NCI-H2196 (cell line): ENCODE measurements around the gene FAF1.
A peak's percentile ranks its signal among the peaks of the same experiment; 100 is the strongest.
"Not testable (repeated sequence)": the region's sequence is repeated elsewhere in the genome, so short reads cannot be mapped to it uniquely, and the experiment has no call there.

ENCODE experiments used
- DNase-seq: peaks from one replicate; lab custom pipeline; 2025; ENCODE audit not compliant: unreplicated experiment; lab: John Stamatoyannopoulos, UW

FAF1 gene

DNA sequence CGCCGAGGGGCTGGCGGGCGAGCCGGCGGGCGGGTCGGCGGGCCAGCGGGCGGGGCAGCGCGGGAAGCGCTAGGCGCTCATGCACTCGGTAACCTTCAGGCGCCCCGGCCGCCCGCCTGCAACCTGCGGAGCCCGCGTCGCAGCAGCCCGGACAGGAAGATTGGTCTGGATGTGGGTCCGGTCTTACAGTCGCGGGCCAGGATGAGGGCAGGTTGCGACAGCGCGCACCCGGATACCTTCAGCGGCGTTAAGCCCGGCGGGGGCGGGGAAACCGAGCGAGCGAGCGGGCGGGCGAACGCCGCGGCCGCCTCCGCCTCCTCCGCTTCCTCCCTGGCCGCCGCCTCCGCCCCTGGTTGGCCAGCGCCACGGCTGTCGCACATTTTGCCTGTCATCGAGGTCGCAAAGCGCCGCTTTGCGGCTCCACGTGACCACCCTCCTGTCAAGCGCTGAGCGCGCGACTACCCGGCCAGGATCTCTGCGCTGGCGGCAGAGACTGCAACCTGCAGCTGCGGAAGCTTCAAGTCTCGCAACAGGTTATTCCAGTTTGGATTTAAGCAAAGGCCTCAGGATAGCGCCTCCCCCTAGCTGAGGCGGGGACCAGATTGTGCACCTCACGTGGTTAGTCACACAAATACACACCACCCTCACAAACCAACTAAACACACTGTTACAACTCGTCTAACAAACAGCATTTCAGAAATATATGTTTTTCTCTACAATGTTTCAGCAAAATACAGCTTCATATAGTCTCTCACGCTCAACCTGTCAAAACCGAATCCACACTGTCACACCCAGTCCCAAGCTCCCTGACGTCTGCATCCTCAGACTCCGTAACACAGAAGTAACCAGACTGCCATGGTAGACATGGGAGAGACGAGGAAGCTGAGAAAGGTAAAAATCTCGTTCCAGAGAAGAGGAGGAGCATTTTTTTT is at the start of gene FAF1:
Gene FAF1 (minus strand): TSS at position 355 of the 932 bp plus-strand sequence. CDS start 456 bp downstream, outside the sequence.
- peak; percentile 99 for DNase-seq

DNA sequence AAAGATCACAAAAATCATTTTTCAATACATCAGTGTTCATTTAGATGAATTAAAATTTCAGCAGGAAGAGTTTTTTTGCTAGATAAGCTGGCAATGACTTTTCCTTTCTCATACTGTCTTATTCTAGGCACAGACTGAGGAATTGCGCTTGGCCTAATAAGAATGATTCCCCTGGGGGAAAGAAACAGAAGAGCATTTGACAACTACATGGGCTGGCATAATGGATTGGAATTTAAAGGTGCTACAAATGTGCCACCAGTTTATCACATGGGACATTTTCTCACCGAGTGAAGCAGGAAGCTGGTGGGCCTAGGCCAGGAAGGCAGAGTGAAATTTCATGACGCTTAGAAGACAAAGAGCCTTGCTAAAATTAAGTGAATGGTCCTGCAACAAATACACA is 49.3 kb upstream of the FAF1 start:
- no peak for DNase-seq

DNA sequence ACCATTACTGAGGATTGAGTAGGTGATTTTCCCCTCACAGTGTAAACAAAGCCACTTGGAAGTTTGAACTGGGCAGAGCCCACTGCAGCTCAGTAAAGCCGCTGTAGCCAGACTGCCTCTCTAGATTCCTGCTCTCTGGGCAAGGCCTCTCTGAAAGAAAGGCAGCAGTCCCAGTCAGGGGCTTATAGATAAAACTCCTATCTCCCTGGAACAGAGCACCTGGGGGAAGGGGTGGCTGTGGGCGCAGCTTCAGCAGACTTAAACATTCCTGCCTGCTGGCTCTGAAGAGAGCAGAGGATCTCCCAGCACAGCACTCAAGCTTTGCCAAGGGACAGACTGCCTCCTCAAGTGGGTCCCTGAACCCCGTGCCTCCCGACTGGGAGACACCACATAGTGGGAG is 45.5 kb upstream of the FAF1 start:
- DNase-seq, result not testable (repeated sequence)

- no peak for DNase-seq
Observed at GRCh38 chr1:51002516-51002915, 42.4 kb upstream of the FAF1 start.

DNA sequence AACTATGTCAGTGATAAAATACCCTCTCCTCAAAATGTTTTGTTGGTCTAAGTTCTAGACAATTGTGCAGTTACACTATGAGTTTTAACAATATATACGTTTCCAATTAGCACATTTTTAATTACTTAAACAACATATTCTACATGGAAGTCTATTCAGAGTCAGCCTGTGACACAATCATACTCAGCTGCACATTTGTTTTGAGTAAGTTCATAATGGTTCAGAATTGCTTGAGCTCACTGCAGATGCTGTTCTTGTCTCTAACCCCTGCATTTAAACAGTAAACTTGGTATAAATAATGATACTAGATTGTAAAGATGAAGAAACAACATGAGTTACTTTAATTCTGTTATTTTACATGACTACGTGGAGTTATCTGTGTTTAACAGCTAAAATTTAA is 40.6 kb upstream of the FAF1 start:
- no peak for DNase-seq

- DNase-seq, result no peak
Observed at GRCh38 chr1:51000160-51000559, 40.1 kb upstream of the FAF1 start.

DNA sequence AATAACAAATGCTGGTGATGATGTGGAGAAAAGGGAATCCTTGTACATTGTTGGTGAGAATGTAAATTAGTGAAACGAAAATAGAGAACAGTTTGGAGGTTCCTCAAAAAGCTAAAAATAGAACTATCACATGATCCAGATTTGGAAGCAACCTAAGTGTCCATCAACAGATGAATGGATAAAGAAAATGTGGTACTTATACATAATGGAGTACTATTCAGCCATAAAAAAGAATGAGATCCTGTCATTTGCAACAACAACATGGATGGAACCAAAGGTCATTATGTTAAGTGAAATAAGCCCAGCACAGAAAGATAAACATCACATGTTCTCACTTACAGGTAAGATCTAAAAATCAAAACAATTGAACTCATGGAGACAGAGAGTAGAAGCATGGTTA is 39.3 kb upstream of the FAF1 start:
- not testable (repeated sequence) for DNase-seq

DNA sequence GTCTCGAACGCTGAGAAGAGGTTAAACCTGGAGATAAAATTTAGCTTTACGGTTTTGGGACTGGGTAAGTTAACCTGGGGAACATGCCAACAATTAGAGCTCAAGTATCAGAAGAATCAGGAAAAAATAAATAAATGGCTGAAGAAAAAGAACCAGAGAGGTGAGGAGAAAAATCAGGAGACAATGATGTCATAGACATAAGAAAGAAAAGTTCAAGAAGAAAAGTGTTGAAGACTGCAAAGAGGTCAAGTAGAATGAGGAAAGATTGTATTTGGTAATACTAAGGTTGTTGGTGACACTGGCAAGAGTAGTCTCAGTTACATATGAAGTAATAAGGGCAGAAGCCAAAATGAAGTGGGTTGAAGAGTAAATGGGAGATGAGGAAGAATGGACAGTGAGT is 36.0 kb upstream of the FAF1 start:
- no peak for DNase-seq

DNA sequence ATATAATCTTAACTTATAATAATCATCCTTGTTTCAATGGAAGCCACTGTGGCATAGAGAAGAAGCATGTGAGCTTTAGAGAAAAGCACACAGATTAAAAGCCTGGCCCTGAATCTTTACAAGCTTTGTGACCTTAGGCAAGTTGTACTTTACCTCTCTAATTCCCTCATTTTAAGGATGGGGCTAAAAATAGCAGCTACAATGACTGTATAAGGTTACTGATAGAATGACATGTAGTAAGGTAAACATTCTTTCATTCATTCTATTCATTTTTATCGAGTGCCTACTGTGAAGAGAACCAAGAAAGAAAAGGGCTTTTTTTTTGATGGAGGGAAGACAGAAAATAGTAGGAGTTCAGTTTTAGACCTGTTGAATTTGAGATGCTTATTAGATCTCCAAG is 35.6 kb upstream of the FAF1 start:
- DNase-seq, result no peak

DNA sequence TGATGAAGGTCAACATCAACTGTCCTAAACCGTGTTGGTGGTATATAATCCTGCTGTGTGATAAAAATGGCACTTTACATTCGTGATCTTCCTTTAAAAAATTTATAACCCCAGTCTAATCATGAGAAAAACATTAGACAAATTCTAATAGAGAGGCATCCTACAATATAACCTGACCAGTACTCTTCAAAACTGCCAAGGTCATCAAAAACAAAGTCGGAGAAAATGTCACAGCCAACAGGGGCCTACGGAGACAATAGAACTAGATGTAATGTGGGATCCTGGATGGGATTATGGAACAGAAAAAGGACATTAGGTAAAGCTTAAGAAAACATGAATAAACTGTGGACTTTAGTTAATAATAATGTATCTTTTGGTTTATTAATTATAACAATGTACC is 34.9 kb upstream of the FAF1 start:
- DNase-seq, result no peak

DNA sequence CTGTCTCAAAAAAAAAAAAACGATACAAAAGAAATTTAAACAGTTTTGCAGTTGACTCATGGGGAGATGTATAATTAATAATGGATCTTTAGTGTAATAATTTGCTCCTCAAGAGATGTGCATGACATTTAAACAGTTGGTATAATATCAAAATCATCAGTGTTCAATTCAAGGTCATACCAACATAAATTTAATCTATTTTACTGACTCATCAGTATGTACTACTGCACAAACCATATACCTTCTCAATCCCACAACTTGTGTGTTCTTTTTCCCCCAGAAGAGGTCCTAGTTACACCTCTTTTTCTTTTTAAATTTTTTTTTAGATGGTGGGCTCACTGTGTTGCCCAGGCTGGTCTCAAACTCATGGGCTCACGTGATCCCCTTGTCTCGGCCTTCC is 33.6 kb upstream of the FAF1 start:
- DNase-seq, result no peak

DNA sequence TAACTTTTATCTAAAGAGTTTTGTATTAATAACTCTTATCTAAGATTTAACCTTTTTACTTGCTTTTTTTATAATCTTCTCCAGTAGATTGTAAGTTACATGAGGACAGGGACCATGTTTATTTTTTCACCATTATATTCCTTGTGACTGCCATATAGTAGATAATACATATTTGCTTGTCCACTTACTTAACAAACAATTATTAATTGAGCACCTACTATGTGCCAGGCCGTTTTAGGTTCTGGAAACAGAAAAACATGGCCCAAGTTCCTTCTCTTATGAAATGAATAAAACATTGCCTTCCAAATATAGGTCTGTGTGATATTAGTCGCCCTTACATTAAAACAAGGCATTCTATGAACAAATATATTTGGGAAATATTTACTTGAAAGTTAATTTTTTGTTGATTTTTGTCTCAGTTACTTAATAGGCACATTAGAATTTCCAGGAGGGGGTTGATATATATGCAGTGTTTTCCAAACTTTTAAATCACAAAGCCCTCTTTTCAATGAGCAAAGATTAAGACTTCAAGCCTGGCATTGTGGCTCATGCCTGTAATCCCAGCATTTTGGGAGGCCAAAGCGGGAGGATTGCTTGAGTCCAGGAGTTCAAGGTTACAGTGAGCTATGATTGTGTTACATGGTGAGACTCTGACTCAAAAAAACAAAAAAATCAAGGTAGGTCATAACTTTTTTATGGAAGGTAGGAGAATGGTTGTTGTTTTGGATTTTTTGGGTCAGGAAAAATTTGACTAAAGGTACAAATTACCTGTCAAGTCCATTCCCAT is 32.7 kb upstream of the FAF1 start:
- DNase-seq, result no peak

DNA sequence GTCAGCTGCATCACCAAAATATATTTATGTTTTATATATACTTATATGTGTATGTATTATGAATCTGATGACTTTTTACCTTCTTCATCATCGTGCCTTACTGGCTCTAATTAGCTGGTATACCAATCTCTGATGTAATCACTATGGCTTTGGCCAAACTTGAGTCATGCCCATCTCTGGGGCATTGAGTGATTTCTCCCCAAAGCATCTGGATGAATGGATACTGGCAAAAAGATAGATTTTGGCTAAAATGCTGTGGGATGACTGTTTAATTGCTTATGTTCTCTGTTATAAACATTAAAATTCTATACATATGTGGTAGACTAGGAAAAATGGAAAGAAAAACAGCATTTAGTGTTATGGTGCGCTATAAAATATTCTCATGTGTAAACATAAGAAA is 29.6 kb upstream of the FAF1 start:
- no peak for DNase-seq

GRCh38 chr1:50986653-50987052 is 26.6 kb upstream of the FAF1 start:
- DNase-seq, result no peak

DNA sequence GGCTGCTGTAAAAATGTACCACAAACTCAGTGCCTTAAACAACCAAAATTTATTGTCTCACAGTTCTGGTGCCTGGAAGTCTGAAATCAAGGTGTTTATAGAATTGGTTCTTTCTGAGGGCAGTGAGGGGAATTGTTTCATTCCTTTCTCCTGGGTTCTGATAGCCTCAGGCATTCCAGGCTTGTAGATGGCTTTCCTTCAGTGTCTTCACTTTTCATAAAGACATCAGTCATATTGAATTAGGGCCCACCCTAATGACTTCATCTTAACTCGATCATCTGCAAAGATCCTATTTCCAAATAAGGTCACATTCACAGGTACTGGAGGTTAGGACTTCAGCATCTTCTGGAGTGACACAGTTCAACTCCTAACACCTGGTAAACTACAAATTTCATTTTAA is 25.0 kb upstream of the FAF1 start:
- DNase-seq, result peak; percentile 56

DNA sequence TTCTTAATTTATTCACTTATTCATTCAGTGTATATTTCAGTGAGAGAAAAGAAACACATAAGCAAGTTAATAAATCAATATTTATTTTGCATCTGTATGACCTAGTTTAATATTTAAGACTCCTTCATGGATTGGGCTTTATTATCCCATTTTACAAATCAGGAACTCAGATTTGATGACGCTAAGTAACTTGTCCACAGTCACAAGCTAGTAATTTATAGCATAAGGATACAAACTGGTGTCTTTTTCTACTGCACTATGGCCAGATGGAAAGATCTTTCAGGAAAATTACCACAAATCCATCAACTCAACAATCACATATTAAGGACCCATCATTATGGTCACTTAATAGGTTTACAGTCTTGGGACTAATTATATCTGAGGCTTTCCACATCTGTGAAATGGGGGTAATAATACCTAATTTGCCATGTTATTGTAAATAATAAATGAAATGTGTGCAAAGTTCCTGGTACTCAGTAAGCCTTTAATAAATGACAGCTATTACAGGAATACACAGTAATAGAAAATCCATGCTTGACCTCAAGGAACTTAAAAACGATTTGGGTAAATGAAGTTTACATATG is 23.2 kb upstream of the FAF1 start:
- peak; percentile 39 for DNase-seq

DNA sequence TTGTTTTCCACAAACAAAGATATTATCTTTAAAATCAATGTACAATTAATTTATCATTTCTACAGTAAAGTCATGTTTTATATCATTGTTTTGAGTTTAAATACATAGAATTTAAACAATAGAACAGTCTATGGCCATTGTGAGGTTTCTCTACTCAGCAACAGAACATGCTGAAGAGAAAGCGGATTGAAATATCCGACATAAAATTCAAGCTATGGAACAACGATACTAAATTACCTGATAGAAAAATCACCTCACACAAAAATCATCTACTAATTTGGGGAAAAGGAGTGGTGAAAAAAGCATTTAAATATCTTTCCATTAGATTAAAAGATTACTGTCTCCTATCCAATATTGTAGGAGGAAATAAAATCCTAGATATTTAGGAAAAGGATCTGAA is 22.5 kb upstream of the FAF1 start:
- DNase-seq, result no peak

GRCh38 chr1:50981741-50982140 is 21.7 kb upstream of the FAF1 start:
- DNase-seq, result no peak

GRCh38 chr1:50980505-50980904 is 20.4 kb upstream of the FAF1 start:
- no peak for DNase-seq

DNA sequence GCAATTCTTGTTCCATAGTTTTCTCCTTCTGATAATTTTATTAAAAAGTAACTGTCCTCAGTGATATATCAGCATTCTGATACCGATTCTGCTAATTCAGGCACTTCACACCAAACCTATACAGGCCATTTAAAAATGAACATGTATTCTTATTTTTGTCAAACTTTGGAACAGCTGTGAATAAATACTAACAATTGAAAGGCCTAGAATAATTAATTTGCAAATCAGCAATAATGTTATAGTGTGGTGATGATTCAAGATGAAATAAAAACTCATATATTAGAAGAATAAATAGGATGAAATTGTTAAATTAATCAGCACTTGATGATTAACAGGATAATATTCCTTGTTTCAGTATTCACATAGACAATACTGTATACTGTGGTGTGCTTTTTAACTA is 19.9 kb upstream of the FAF1 start:
- no peak for DNase-seq

GRCh38 chr1:50978852-50979781 is 19.1 kb upstream of the FAF1 start:
- DNase-seq, result peak; percentile 56
